ENCODE measurements around the gene ERBB2. TPM values are rescaled to one million over a fixed set of nuclear protein-coding genes. Genes with fewer than 3 reads are reported as not detected.
"Not testable (repeated sequence)": the region's sequence is repeated elsewhere in the genome, so short reads cannot be mapped to it uniquely, and the experiment has no call there.

ERBB2 gene
- total and polyA plus RNA-seq, 2 experiments from 2014 or later, result 30.3 to 55.4 TPM

GRCh38 chr17:39745335-39746144 lies 45.7 kb downstream of the ERBB2 start:
- no peak for DNase-seq
- no peaks in the 10 kb centered on the region for H3K36me3 ChIP-seq (ENCODE audit: low read depth)

GRCh38 chr17:39746145-39746461 lies 46.2 kb downstream of the ERBB2 start:
- no peaks in the 10 kb centered on the region for H3K79me2 ChIP-seq (ENCODE audit: insufficient read depth)
- H3K27ac ChIP-seq, result no peak overlapping the region
- H3F3A ChIP-seq (ENCODE audit: insufficient read depth), result peaks cover 4% of the 10 kb centered on the region; the same call in 1 of the 2 replicates
- H3K4me2 ChIP-seq (ENCODE audit: unreplicated experiment), result no peak overlapping the region
- H3K4me1 ChIP-seq (ENCODE audit: insufficient read depth), result peaks cover under 1% of the 10 kb centered on the region; the same call in 1 of the 2 replicates
- no peak overlapping the region for H3K9ac ChIP-seq
- H4K20me1 ChIP-seq (ENCODE audit: insufficient read depth), result no peaks in the 10 kb centered on the region
- DNase-seq, result no peak
- TF ChIP-seq EZH2 (IDR thresholded peaks at IDR 0.05; ENCODE audit: insufficient read depth, poor library complexity, severe bottlenecking), result no peak
- 78 to 85% methylated on average over 7 of the region's 7 CpGs for WGBS, 2 experiments (ENCODE audit: low coverage in 1 of 2, low lambda C conversion rate in 2 of 2, missing lambda C conversion rate in 2 of 2)
- no peaks in the 10 kb centered on the region for H3K9me3 ChIP-seq (ENCODE audit: low read depth)
- no peaks in the 10 kb centered on the region for H3K36me3 ChIP-seq (ENCODE audit: low read depth)
- no peak overlapping the region for H2AFZ ChIP-seq
- in situ Hi-C loops (cut with MboI), result no loop called here
- H3K9me2 ChIP-seq (ENCODE audit: insufficient read depth), result no peaks in the 10 kb centered on the region
- no peaks in the 10 kb centered on the region for H3K27me3 ChIP-seq (replicated peaks; ENCODE audit: insufficient read depth)
- no peak overlapping the region for H3K4me3 ChIP-seq

More at GRCh38 chr17:39745335-39746144, 45.7 kb downstream of the ERBB2 start:
- no peak overlapping the region for H3K27ac ChIP-seq
- H3K79me2 ChIP-seq (ENCODE audit: insufficient read depth), result no peaks in the 10 kb centered on the region
- TF ChIP-seq EZH2phosphoT487 (IDR thresholded peaks at IDR 0.05; ENCODE audit: insufficient read depth, low read depth) (no peak), EZH2 (IDR thresholded peaks at IDR 0.05; ENCODE audit: insufficient read depth, poor library complexity, severe bottlenecking) (no peak)
- no peaks in the 10 kb centered on the region for H3K9me2 ChIP-seq (ENCODE audit: insufficient read depth)
- H4K20me1 ChIP-seq (ENCODE audit: insufficient read depth), result no peaks in the 10 kb centered on the region
- H3K9me3 ChIP-seq (ENCODE audit: low read depth), result no peaks in the 10 kb centered on the region
- WGBS, 2 experiments (ENCODE audit: low coverage in 1 of 2, low lambda C conversion rate in 2 of 2, missing lambda C conversion rate in 2 of 2), result 80 to 81% methylated on average over 19 to 23 of the region's 23 CpGs
- no peak overlapping the region for H3K4me2 ChIP-seq (ENCODE audit: unreplicated experiment)
- H3K4me1 ChIP-seq (ENCODE audit: insufficient read depth), result peaks cover 7% of the 10 kb centered on the region
- H3K4me3 ChIP-seq, result no peak overlapping the region
- no peak overlapping the region for H2AFZ ChIP-seq
- peaks cover 4% of the 10 kb centered on the region; the same call in 1 of the 2 replicates for H3F3A ChIP-seq (ENCODE audit: insufficient read depth)
- no peak overlapping the region for H3K9ac ChIP-seq
- in situ Hi-C loops (cut with MboI), result no loop called here
- H3K27me3 ChIP-seq (replicated peaks; ENCODE audit: insufficient read depth), result no peaks in the 10 kb centered on the region

GRCh38 chr17:39747745-39748144 lies 47.9 kb downstream of the ERBB2 start:
- Histone ChIP-seq H3K9me3 (ENCODE audit: low read depth) (no peaks in the 10 kb centered on the region), H4K20me1 (ENCODE audit: insufficient read depth) (no peaks in the 10 kb centered on the region), H3K4me2 (ENCODE audit: unreplicated experiment) (no peak overlapping the region), H3K9ac (no peak overlapping the region), H3K9me2 (ENCODE audit: insufficient read depth) (no peaks in the 10 kb centered on the region), H3K79me2 (ENCODE audit: insufficient read depth) (no peaks in the 10 kb centered on the region), H3K4me1 (ENCODE audit: insufficient read depth) (no peaks in the 10 kb centered on the region), H2AFZ (no peak overlapping the region), H3K36me3 (ENCODE audit: low read depth) (no peaks in the 10 kb centered on the region), H3F3A (ENCODE audit: insufficient read depth) (peaks cover 4% of the 10 kb centered on the region; the same call in 1 of the 2 replicates), H3K4me3 (no peak overlapping the region), H3K27me3 (replicated peaks; ENCODE audit: insufficient read depth) (no peaks in the 10 kb centered on the region), H3K27ac (no peak overlapping the region)
- in situ Hi-C loops (cut with MboI), result no loop called here
- 61 to 65% methylated on average over 4 of the region's 4 CpGs for WGBS, 2 experiments (ENCODE audit: low coverage in 1 of 2, low lambda C conversion rate in 2 of 2, missing lambda C conversion rate in 2 of 2)
- no peak for DNase-seq
- no peak for TF ChIP-seq EZH2phosphoT487 (IDR thresholded peaks at IDR 0.05; ENCODE audit: insufficient read depth, low read depth)
- TF ChIP-seq EZH2 (IDR thresholded peaks at IDR 0.05; ENCODE audit: insufficient read depth, poor library complexity, severe bottlenecking), result no peak

- H3K36me3 ChIP-seq (ENCODE audit: low read depth); DNase-seq; H3K9me2 ChIP-seq (ENCODE audit: insufficient read depth); H3K4me2 ChIP-seq (ENCODE audit: unreplicated experiment); H3K27me3 ChIP-seq (replicated peaks; ENCODE audit: insufficient read depth); H3K27ac ChIP-seq; H4K20me1 ChIP-seq (ENCODE audit: insufficient read depth); H3F3A ChIP-seq (ENCODE audit: insufficient read depth); H3K4me3 ChIP-seq; H3K9me3 ChIP-seq (ENCODE audit: low read depth); H3K9ac ChIP-seq; H3K79me2 ChIP-seq (ENCODE audit: insufficient read depth); H3K4me1 ChIP-seq (ENCODE audit: insufficient read depth); in situ Hi-C loops (cut with MboI); H2AFZ ChIP-seq: not testable (repeated sequence)
- WGBS, 2 experiments (ENCODE audit: low coverage in 1 of 2, low lambda C conversion rate in 2 of 2, missing lambda C conversion rate in 2 of 2), result 85 to 96% methylated on average over 8 of the region's 8 CpGs
Measured at GRCh38 chr17:39748444-39749034, 48.7 kb downstream of the ERBB2 start.

Data from GM23248 (cell line).